Muscle of leg (tissue), 11 donors: Measurements from ENCODE around the gene BDKRB2. TPM values are rescaled to one million over a fixed set of nuclear protein-coding genes. Genes with fewer than 3 reads are reported as not detected.
"Not testable (repeated sequence)": the region's sequence is repeated elsewhere in the genome, so short reads cannot be mapped to it uniquely, and the experiment has no call there.

ENCODE experiments used
- DNase-seq: peaks from one replicate; pipeline ENCODE4 v3.0.0; 2013
- H3K27ac ChIP-seq: one replicate; pipeline ENCODE4 v1.5.1; 2013; ENCODE audit warnings: mild to moderate bottlenecking, low read length, control low read depth
- H3K27me3 ChIP-seq: one replicate; pipeline ENCODE4 v1.6.1; 2013; ENCODE audit warnings: low read length; ENCODE audit not compliant: control insufficient read depth, insufficient read depth
- H3K36me3 ChIP-seq: one replicate; pipeline ENCODE4 v1.6.1; 2013; ENCODE audit warnings: low read length; ENCODE audit not compliant: control insufficient read depth, insufficient read depth
- H3K4me1 ChIP-seq: one replicate; pipeline ENCODE4 v1.6.1; 2013; ENCODE audit warnings: low read length; ENCODE audit not compliant: control insufficient read depth, insufficient read depth
- H3K4me3 ChIP-seq: one replicate; pipeline ENCODE4 v1.5.1; 2013; ENCODE audit warnings: low read length, control low read depth
- H3K9me3 ChIP-seq: replicated peaks from 2 replicates; pipeline ENCODE4 v1.6.1; 2013; ENCODE audit warnings: low read depth, low read length; ENCODE audit not compliant: control insufficient read depth
- WGBS: methylation state at CpG from one replicate; pipeline ENCODE4 v1.1.5; 2013; ENCODE audit warnings: missing lambda C conversion rate; ENCODE audit not compliant: insufficient coverage; 5-methylcytosine and 5-hydroxymethylcytosine counted together
- polyA plus RNA-seq, 8 donors: library from polyadenylated mRNA; unstranded; fragments of 120-200 nt; gene quantifications; one replicate each; pipeline versions ENCODE4 v1.2.1 to v1.2.3, GENCODE V29; 2013; ENCODE audit warnings: inconsistent platforms in 1 of 8, low replicate concordance in 1 of 8; ENCODE audit not compliant: insufficient read length in 8 of 8, insufficient read depth in 1 of 8
- total RNA-seq: library from RNA; stranded (reverse); fragments of 120-200 nt; gene quantifications from one replicate; pipeline ENCODE4 v1.2.4, GENCODE V29; 2013

Gene BDKRB2
- total and polyA plus RNA-seq, 9 donors, result 2.0 to 6.0 (median 3.7) TPM

- H3K4me3 ChIP-seq, result no peak overlapping the region
- H3K4me1 ChIP-seq, result peaks cover 15% of the 10 kb centered on the region
- no peak for DNase-seq
- peaks cover 2% of the 10 kb centered on the region for H3K27me3 ChIP-seq
- peaks cover 7% of the 10 kb centered on the region for H3K36me3 ChIP-seq
- WGBS, result 74% methylated on average over 4 of the region's 7 CpGs
- H3K27ac ChIP-seq, result no peak overlapping the region
- H3K9me3 ChIP-seq, result no peaks in the 10 kb centered on the region
Observed at GRCh38 chr14:96238676-96239265, 34.1 kb downstream of the BDKRB2 start.

GRCh38 chr14:96239711-96240141 lies 35.1 kb downstream of the BDKRB2 start:
- no peaks in the 10 kb centered on the region for H3K9me3 ChIP-seq
- DNase-seq, result no peak
- peaks cover 2% of the 10 kb centered on the region for H3K27me3 ChIP-seq
- no peak overlapping the region for H3K27ac ChIP-seq
- H3K4me1 ChIP-seq, result peaks cover 5% of the 10 kb centered on the region
- H3K36me3 ChIP-seq, result peaks cover 7% of the 10 kb centered on the region
- WGBS, result 92% methylated on average over 2 of the region's 9 CpGs
- H3K4me3 ChIP-seq, result no peak overlapping the region

GRCh38 chr14:96240641-96241040 lies 36.0 kb downstream of the BDKRB2 start:
- H3K27ac ChIP-seq, result no peak overlapping the region
- H3K36me3 ChIP-seq, result peaks cover 7% of the 10 kb centered on the region
- no peak overlapping the region for H3K4me3 ChIP-seq
- H3K27me3 ChIP-seq, result peaks cover 2% of the 10 kb centered on the region
- DNase-seq, result no peak
- 94% methylated on average over 18 of the region's 18 CpGs for WGBS
- H3K4me1 ChIP-seq, result no peaks in the 10 kb centered on the region
- H3K9me3 ChIP-seq, result no peaks in the 10 kb centered on the region

- 100% methylated on average over 3 of the region's 10 CpGs for WGBS
Observed at GRCh38 chr14:96242126-96242525, 37.5 kb downstream of the BDKRB2 start.

GRCh38 chr14:96243785-96244184 lies 39.1 kb downstream of the BDKRB2 start:
- Histone ChIP-seq H3K27ac (no peak overlapping the region), H3K36me3 (peaks cover 5% of the 10 kb centered on the region), H3K4me3 (no peak overlapping the region), H3K27me3 (no peaks in the 10 kb centered on the region), H3K9me3 (no peaks in the 10 kb centered on the region), H3K4me1 (no peaks in the 10 kb centered on the region)
- no peak for DNase-seq
- 82% methylated on average over 2 of the region's 5 CpGs for WGBS

More at GRCh38 chr14:96242126-96242525, 37.5 kb downstream of the BDKRB2 start:
- Histone ChIP-seq H3K36me3 (peaks cover 6% of the 10 kb centered on the region), H3K9me3 (no peaks in the 10 kb centered on the region), H3K27me3 (peaks cover 2% of the 10 kb centered on the region), H3K4me3 (no peak overlapping the region), H3K27ac (no peak overlapping the region), H3K4me1 (no peaks in the 10 kb centered on the region)
- no peak for DNase-seq

- H3K9me3 ChIP-seq, H3K4me1 ChIP-seq, H3K27ac ChIP-seq, H3K27me3 ChIP-seq, H3K4me3 ChIP-seq, H3K36me3 ChIP-seq, DNase-seq: not testable (repeated sequence)
- WGBS, result no CpG with 5 or more reads among the region's 3 CpGs
Observed at GRCh38 chr14:96245074-96245473, 40.4 kb downstream of the BDKRB2 start.

- no peaks in the 10 kb centered on the region for H3K4me1 ChIP-seq
- no peak overlapping the region for H3K4me3 ChIP-seq
- no peaks in the 10 kb centered on the region for H3K9me3 ChIP-seq
- H3K27ac ChIP-seq, result no peak overlapping the region
- WGBS, result 100% methylated on average over 2 of the region's 3 CpGs
- H3K27me3 ChIP-seq, result no peaks in the 10 kb centered on the region
- no peak for DNase-seq
- H3K36me3 ChIP-seq, result peaks cover 5% of the 10 kb centered on the region
Observed at GRCh38 chr14:96245710-96246538, 41.3 kb downstream of the BDKRB2 start.

GRCh38 chr14:96246539-96246847 lies 41.9 kb downstream of the BDKRB2 start:
- DNase-seq, result no peak
- H3K27ac ChIP-seq, result no peak overlapping the region
- no peak overlapping the region for H3K4me3 ChIP-seq
- no peaks in the 10 kb centered on the region for H3K27me3 ChIP-seq
- no CpG with 5 or more reads among the region's 1 CpG for WGBS
- H3K36me3 ChIP-seq, result peaks cover 4% of the 10 kb centered on the region
- H3K9me3 ChIP-seq, result no peaks in the 10 kb centered on the region
- no peaks in the 10 kb centered on the region for H3K4me1 ChIP-seq

- no peaks in the 10 kb centered on the region for H3K36me3 ChIP-seq
- H3K9me3 ChIP-seq, result no peaks in the 10 kb centered on the region
- no peak overlapping the region for H3K27ac ChIP-seq
- 92% methylated on average over 4 of the region's 6 CpGs for WGBS
- H3K27me3 ChIP-seq, result no peaks in the 10 kb centered on the region
- no peak for DNase-seq
- no peak overlapping the region for H3K4me3 ChIP-seq
- no peaks in the 10 kb centered on the region for H3K4me1 ChIP-seq
Observed at GRCh38 chr14:96247031-96247430, 42.4 kb downstream of the BDKRB2 start.

- Histone ChIP-seq H3K4me1 (peaks cover 7% of the 10 kb centered on the region), H3K36me3 (no peaks in the 10 kb centered on the region), H3K27me3 (no peaks in the 10 kb centered on the region), H3K27ac (no peak overlapping the region), H3K9me3 (no peaks in the 10 kb centered on the region), H3K4me3 (no peak overlapping the region)
- 40% methylated on average over 2 of the region's 5 CpGs for WGBS
- no peak for DNase-seq
Observed at GRCh38 chr14:96249029-96249428, 44.4 kb downstream of the BDKRB2 start.
